ENCODE measurements around the gene PLA2G4E. TPM values are rescaled to one million over a fixed set of nuclear protein-coding genes. Genes with fewer than 3 reads are reported as not detected.

The PLA2G4E gene
- total and polyA plus RNA-seq, 4 donors = not detected

DNA sequence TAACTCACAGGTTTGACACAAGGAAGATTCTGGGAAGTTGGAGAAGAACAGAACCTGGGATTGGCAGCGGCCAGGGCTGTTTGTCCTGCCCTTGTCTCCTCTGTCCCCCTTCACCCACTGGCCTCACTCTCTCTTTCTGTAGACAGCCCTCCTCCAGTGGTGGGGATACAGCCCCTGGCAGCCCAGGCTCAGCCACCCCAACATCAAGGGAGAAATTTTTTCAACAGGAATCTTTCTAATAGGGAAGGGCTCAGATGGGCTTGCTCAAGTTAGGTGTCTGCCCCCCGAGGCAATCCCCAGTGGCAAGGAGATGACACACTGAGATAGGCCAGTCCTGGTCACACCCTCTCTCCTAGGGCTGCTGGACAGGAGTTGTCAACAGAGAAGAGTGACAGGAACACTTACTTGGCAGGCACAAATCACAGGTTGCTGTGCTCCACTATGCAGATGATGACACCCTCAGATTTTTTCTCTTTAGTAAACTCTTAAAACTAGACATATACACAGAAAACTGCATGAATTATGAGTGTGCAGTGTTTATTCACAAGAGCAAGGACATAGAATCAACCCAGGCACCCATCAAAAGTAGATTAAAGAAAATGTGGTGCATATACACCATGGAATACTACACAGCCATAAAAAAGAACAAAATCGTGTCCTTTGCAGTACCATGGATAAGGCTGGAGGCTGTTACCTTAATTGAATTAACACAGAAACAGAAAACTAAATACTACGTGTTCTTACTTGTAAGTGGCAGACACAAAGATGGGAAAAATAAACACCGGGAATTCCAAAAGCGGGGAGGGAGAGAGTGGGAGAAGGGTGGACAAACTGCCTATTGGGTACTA lies 37.2 kb upstream of the PLA2G4E start:
- Histone ChIP-seq H3K36me3 (ENCODE audit: control insufficient read depth in 1 of 2, insufficient read depth in 2 of 2, low read length in 1 of 2) (no peaks in the 10 kb centered on the region), H3K4me3 (ENCODE audit: low read length in 2 of 2) (no peak overlapping the region), H3K27me3 (ENCODE audit: control insufficient read depth in 1 of 2, insufficient read depth in 2 of 2, low read length in 1 of 2) (no peaks in the 10 kb centered on the region), H3K4me1 (ENCODE audit: control insufficient read depth in 1 of 2, insufficient read depth in 2 of 2, low read length in 2 of 2) (no peaks in the 10 kb centered on the region), H3K27ac (ENCODE audit: low read depth in 1 of 2, low read length in 2 of 2) (no peak overlapping the region), H3K9me3 (ENCODE audit: control insufficient read depth, low read length) (no peaks in the 10 kb centered on the region)
- DNase-seq (no peak), ATAC-seq (ENCODE audit: low FRiP score) (no peak)
- intact Hi-C loops (cut with DNase I) = loop anchor here (2.0 to 10.0 kb wide), 2 partner anchors 69 to 133 kb away; no protein-coding TSS in a partner anchor
- 82 to 84% methylated on average over 6 of the region's 6 CpGs for WGBS, 2 donors

DNA sequence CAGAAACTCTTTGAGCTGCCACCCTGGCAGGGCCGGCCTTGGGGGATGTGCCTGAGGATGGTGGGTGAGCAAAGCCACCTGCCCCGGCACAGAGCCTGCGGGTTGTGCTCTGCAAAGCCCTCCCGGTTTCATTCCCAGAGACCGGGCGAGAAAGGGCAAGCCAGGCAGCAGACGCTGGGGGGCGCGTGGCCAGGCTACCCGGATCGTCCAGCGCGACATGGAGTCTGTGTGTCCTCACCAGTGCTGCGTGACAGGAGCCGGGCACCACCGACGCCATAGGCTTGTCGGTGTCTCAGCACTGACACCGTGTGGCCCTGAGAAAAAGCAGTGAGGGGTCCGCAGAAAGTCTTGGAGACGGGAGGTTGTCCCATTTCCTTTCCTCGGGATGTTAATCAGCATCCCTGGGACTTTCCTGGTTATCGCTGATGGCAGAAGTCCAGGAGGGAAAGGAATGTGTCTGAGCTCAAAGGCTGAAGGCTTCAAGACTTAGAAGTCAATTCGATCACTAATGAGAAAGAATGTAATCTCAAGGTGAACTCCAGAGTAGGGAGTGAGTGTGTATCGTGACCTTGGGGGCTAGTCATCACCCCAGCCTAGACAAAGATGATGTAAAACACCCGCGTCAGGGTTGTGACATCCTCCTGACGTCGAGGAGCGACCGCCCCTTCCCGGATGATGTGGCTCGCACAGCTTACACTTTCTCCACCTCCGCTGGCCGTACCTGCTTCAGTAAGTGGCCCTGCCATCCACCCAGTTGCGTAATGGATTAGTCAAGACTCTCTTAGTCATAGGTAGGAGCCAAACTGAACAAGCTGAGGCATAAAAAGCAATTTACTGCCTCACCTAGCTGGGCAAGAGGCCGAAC lies 36.3 kb upstream of the PLA2G4E start:
- intact Hi-C loops (cut with DNase I) = loop anchor here (2.0 to 10.0 kb wide), 2 partner anchors 68 to 132 kb away; no protein-coding TSS in a partner anchor
- WGBS, 2 donors = 18 to 19% methylated on average over 37 of the region's 37 CpGs

GRCh38 chr15:42053914-42054313 lies 33.1 kb upstream of the PLA2G4E start:
- 72 to 80% methylated on average over 2 of the region's 2 CpGs for WGBS, 2 donors
- no peak for ATAC-seq (ENCODE audit: low FRiP score)
- Histone ChIP-seq H3K4me1 (ENCODE audit: control insufficient read depth in 1 of 2, insufficient read depth in 2 of 2, low read length in 2 of 2) (no peaks in the 10 kb centered on the region), H3K9me3 (ENCODE audit: control insufficient read depth, low read length) (no peaks in the 10 kb centered on the region), H3K4me3 (ENCODE audit: low read length in 2 of 2) (no peak overlapping the region), H3K27me3 (ENCODE audit: control insufficient read depth in 1 of 2, insufficient read depth in 2 of 2, low read length in 1 of 2) (no peaks in the 10 kb centered on the region), H3K27ac (ENCODE audit: low read depth in 1 of 2, low read length in 2 of 2) (no peak overlapping the region), H3K36me3 (ENCODE audit: control insufficient read depth in 1 of 2, insufficient read depth in 2 of 2, low read length in 1 of 2) (no peaks in the 10 kb centered on the region)
- no peak for DNase-seq
- intact Hi-C loops (cut with DNase I) = loop anchor here in 1 of 2 donors (10.0 kb wide), 1 partner anchor 129 kb away; no protein-coding TSS in a partner anchor

More for the DNA sequence above, 36.3 kb upstream of the PLA2G4E start:
- ATAC-seq (ENCODE audit: low FRiP score) (peak; percentile 90), DNase-seq (peak; percentile 82 to 91)
- no peaks in the 10 kb centered on the region for H3K27me3 ChIP-seq (ENCODE audit: control insufficient read depth in 1 of 2, insufficient read depth in 2 of 2, low read length in 1 of 2)
- H3K27ac ChIP-seq (ENCODE audit: low read depth in 1 of 2, low read length in 2 of 2) = no peak overlapping the region
- no peaks in the 10 kb centered on the region for H3K4me1 ChIP-seq (ENCODE audit: control insufficient read depth in 1 of 2, insufficient read depth in 2 of 2, low read length in 2 of 2)
- no peaks in the 10 kb centered on the region for H3K36me3 ChIP-seq (ENCODE audit: control insufficient read depth in 1 of 2, insufficient read depth in 2 of 2, low read length in 1 of 2)
- no peaks in the 10 kb centered on the region for H3K9me3 ChIP-seq (ENCODE audit: control insufficient read depth, low read length)
- no peak overlapping the region for H3K4me3 ChIP-seq (ENCODE audit: low read length in 2 of 2)

- Histone ChIP-seq H3K36me3 (ENCODE audit: control insufficient read depth in 1 of 2, insufficient read depth in 2 of 2, low read length in 1 of 2) (no peaks in the 10 kb centered on the region), H3K9me3 (ENCODE audit: control insufficient read depth, low read length) (no peaks in the 10 kb centered on the region), H3K4me1 (ENCODE audit: control insufficient read depth in 1 of 2, insufficient read depth in 2 of 2, low read length in 2 of 2) (no peaks in the 10 kb centered on the region), H3K27me3 (ENCODE audit: control insufficient read depth in 1 of 2, insufficient read depth in 2 of 2, low read length in 1 of 2) (no peaks in the 10 kb centered on the region), H3K4me3 (ENCODE audit: low read length in 2 of 2) (no peak overlapping the region), H3K27ac (ENCODE audit: low read depth in 1 of 2, low read length in 2 of 2) (no peak overlapping the region)
- ATAC-seq (ENCODE audit: low FRiP score) (no peak), DNase-seq (no peak)
- WGBS, 2 donors = 82 to 88% methylated on average over 4 of the region's 4 CpGs
- intact Hi-C loops (cut with DNase I) = loop anchor here in 1 of 2 donors (10.0 kb wide), 1 partner anchor 128 kb away; no protein-coding TSS in a partner anchor
Measured at GRCh38 chr15:42053010-42053409, 32.2 kb upstream of the PLA2G4E start.

GRCh38 chr15:42050484-42051255 lies 29.8 kb upstream of the PLA2G4E start:
- H3K27me3 ChIP-seq (ENCODE audit: control insufficient read depth in 1 of 2, insufficient read depth in 2 of 2, low read length in 1 of 2) = no peaks in the 10 kb centered on the region
- 89% methylated on average over 10 of the region's 10 CpGs for WGBS, 2 donors

GRCh38 chr15:42048821-42049200 lies 28.0 kb upstream of the PLA2G4E start:
- Histone ChIP-seq H3K4me3 (ENCODE audit: low read length in 2 of 2) (no peak overlapping the region), H3K36me3 (ENCODE audit: control insufficient read depth in 1 of 2, insufficient read depth in 2 of 2, low read length in 1 of 2) (no peaks in the 10 kb centered on the region), H3K4me1 (ENCODE audit: control insufficient read depth in 1 of 2, insufficient read depth in 2 of 2, low read length in 2 of 2) (no peaks in the 10 kb centered on the region), H3K9me3 (ENCODE audit: control insufficient read depth, low read length) (no peaks in the 10 kb centered on the region), H3K27ac (ENCODE audit: low read depth in 1 of 2, low read length in 2 of 2) (no peak overlapping the region), H3K27me3 (ENCODE audit: control insufficient read depth in 1 of 2, insufficient read depth in 2 of 2, low read length in 1 of 2) (no peaks in the 10 kb centered on the region)
- DNase-seq = no peak
- intact Hi-C loops (cut with DNase I) = no loop called here
- WGBS, 2 donors = 88% methylated on average over 8 of the region's 8 CpGs
- ATAC-seq (ENCODE audit: low FRiP score) = no peak

More at GRCh38 chr15:42050484-42051255, 29.8 kb upstream of the PLA2G4E start:
- Histone ChIP-seq H3K36me3 (ENCODE audit: control insufficient read depth in 1 of 2, insufficient read depth in 2 of 2, low read length in 1 of 2) (no peaks in the 10 kb centered on the region), H3K4me1 (ENCODE audit: control insufficient read depth in 1 of 2, insufficient read depth in 2 of 2, low read length in 2 of 2) (no peaks in the 10 kb centered on the region), H3K9me3 (ENCODE audit: control insufficient read depth, low read length) (no peaks in the 10 kb centered on the region), H3K4me3 (ENCODE audit: low read length in 2 of 2) (no peak overlapping the region), H3K27ac (ENCODE audit: low read depth in 1 of 2, low read length in 2 of 2) (no peak overlapping the region)
- ATAC-seq (ENCODE audit: low FRiP score) (no peak), DNase-seq (no peak)
- intact Hi-C loops (cut with DNase I) = loop anchor here in 1 of 2 donors (10.0 kb wide), 1 partner anchor 126 kb away; no protein-coding TSS in a partner anchor

DNA sequence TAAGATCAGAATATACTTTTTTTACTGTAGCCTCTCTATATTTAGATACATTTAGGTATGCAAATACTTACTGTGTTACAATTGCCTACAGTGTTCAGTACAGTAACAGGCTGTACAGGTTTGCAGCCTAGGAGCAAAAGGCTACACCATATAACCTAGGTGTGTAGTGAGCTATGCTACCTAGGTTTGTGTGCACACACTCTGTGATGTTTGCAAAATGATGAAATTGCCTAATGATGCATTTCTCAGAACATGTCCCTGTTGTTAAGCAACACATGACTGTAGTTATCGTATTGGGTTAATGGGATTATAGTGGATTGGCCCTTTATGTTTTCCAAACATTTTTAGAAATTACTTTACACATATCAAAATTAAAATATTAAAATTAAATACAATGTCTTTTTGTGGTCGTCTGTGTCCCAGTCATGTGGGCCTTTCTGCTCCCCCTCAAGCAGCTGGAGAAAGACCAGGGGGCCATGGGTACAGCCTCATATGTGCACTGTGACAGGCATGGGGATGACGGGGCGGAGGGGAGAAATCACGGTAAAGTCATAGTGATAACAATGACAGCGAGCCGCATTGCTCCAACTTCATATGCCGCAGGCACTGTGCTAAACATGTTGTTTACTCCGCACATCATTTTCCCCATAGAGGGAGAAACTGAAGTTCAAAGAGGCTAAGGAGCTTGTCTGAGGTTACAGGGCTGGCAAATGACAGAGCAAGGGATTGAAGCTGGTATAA lies 27.4 kb upstream of the PLA2G4E start:
- H3K36me3 ChIP-seq (ENCODE audit: control insufficient read depth in 1 of 2, insufficient read depth in 2 of 2, low read length in 1 of 2) = no peaks in the 10 kb centered on the region
- no peak for DNase-seq
- no peak overlapping the region for H3K4me3 ChIP-seq (ENCODE audit: low read length in 2 of 2)
- no peaks in the 10 kb centered on the region for H3K4me1 ChIP-seq (ENCODE audit: control insufficient read depth in 1 of 2, insufficient read depth in 2 of 2, low read length in 2 of 2)
- intact Hi-C loops (cut with DNase I) = no loop called here
- WGBS, 2 donors = 91 to 95% methylated on average over 9 of the region's 9 CpGs
- no peak for ATAC-seq (ENCODE audit: low FRiP score)
- H3K27me3 ChIP-seq (ENCODE audit: control insufficient read depth in 1 of 2, insufficient read depth in 2 of 2, low read length in 1 of 2) = no peaks in the 10 kb centered on the region
- H3K9me3 ChIP-seq (ENCODE audit: control insufficient read depth, low read length) = no peaks in the 10 kb centered on the region
- H3K27ac ChIP-seq (ENCODE audit: low read depth in 1 of 2, low read length in 2 of 2) = no peak overlapping the region

Data from aorta (tissue), 5 donors.